Measurements from ENCODE around the gene DOK6. TPM values are rescaled to one million over a fixed set of nuclear protein-coding genes. Genes with fewer than 3 reads are reported as not detected.

DOK6 gene
- total and polyA plus RNA-seq, 9 of the 15 experiments (the other 6 are each of a cell fraction or from before 2014, with no cell fraction given) = not detected

DNA sequence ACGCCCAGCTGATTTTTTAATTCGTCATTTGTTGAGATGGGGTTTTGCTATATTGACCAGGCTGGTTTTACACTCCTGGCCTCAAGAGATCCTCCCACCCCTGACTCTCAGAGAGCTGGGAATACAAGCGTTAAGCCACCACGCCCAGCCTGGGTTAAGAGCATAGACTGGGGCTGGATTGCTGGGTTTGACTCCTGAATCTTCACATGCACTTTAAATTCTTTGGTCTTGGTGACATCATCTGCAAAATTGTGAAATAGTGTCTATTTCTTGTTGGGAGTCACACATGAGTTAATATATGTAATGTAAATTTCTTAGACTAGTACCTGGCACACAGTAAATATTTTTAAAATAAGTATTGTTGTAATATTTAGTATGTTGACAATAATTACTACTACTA lies 257.4 kb downstream of the DOK6 start:
- DNase-seq (ENCODE audit: extremely low read depth in 1 of 4, low spot score in 3 of 4) = no peak
- BruUV-seq (replicated peaks) = no TSS peak
- ChIA-PET CTCF (ENCODE audit: low intra/inter-chr PET ratio) (no interaction called here), POLR2A (interaction anchor here (1.9 kb wide), 1 partner anchor 16 kb away, joined by 4 read pairs; no protein-coding TSS in a partner anchor)
- no peaks in the 10 kb centered on the region for H3K4me1 ChIP-seq (replicated peaks in 1 of 2; ENCODE audit: control insufficient read depth in 2 of 2, insufficient read depth in 2 of 2, low read length in 2 of 2)
- in situ Hi-C loops (cut with MboI) (no loop called here), intact Hi-C loops (cut with micrococcal nuclease) (no loop called here)
- no peaks in the 10 kb centered on the region for H4K20me1 ChIP-seq (replicated peaks; ENCODE audit: control insufficient read depth, insufficient read depth, low read length)
- H2AFZ ChIP-seq (ENCODE audit: low read depth, low read length) = no peak overlapping the region
- H3K27me3 ChIP-seq (ENCODE audit: control insufficient read depth in 2 of 2, insufficient read depth in 2 of 2, low read length in 2 of 2) = no peaks in the 10 kb centered on the region
- H3K9me3 ChIP-seq (replicated peaks; ENCODE audit: control insufficient read depth, insufficient read depth, low read depth, low read length) = no peaks in the 10 kb centered on the region
- H3K4me2 ChIP-seq (ENCODE audit: insufficient read depth, low read length) = no peak overlapping the region
- H3K36me3 ChIP-seq (ENCODE audit: control insufficient read depth, insufficient read depth, low read length) = no peaks in the 10 kb centered on the region
- TF ChIP-seq, protein P1, sequence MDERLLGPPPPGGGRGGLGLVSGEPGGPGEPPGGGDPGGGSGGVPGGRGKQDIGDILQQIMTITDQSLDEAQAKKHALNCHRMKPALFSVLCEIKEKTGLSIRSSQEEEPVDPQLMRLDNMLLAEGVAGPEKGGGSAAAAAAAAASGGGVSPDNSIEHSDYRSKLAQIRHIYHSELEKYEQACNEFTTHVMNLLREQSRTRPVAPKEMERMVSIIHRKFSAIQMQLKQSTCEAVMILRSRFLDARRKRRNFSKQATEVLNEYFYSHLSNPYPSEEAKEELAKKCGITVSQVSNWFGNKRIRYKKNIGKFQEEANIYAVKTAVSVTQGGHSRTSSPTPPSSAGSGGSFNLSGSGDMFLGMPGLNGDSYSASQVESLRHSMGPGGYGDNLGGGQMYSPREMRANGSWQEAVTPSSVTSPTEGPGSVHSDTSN (CRISPR knock-in tag; IDR thresholded peaks at IDR 0.05; ENCODE audit: low read depth) = no peak
- TF ChIP-seq, protein P1 (tag; conservative IDR thresholded peaks at IDR 0.05; ENCODE audit: low read depth) = no peak
- TF ChIP-seq, protein P2, sequence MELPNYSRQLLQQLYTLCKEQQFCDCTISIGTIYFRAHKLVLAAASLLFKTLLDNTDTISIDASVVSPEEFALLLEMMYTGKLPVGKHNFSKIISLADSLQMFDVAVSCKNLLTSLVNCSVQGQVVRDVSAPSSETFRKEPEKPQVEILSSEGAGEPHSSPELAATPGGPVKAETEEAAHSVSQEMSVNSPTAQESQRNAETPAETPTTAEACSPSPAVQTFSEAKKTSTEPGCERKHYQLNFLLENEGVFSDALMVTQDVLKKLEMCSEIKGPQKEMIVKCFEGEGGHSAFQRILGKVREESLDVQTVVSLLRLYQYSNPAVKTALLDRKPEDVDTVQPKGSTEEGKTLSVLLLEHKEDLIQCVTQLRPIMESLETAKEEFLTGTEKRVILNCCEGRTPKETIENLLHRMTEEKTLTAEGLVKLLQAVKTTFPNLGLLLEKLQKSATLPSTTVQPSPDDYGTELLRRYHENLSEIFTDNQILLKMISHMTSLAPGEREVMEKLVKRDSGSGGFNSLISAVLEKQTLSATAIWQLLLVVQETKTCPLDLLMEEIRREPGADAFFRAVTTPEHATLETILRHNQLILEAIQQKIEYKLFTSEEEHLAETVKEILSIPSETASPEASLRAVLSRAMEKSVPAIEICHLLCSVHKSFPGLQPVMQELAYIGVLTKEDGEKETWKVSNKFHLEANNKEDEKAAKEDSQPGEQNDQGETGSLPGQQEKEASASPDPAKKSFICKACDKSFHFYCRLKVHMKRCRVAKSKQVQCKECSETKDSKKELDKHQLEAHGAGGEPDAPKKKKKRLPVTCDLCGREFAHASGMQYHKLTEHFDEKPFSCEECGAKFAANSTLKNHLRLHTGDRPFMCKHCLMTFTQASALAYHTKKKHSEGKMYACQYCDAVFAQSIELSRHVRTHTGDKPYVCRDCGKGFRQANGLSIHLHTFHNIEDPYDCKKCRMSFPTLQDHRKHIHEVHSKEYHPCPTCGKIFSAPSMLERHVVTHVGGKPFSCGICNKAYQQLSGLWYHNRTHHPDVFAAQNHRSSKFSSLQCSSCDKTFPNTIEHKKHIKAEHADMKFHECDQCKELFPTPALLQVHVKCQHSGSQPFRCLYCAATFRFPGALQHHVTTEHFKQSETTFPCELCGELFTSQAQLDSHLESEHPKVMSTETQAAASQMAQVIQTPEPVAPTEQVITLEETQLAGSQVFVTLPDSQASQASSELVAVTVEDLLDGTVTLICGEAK (IDR thresholded peaks at IDR 0.05) = no peak
- TF ChIP-seq, protein P2 (CRISPR knock-in tag; IDR thresholded peaks at IDR 0.05) = no peak
- H3K9ac ChIP-seq (ENCODE audit: insufficient read depth in 1 of 2, low read depth in 2 of 2, low read length in 2 of 2) = no peak overlapping the region
- H3K79me2 ChIP-seq (ENCODE audit: control insufficient read depth, insufficient read depth, low read length) = no peaks in the 10 kb centered on the region
- H3K9me1 ChIP-seq (ENCODE audit: control insufficient read depth, insufficient read depth, low read length) = no peaks in the 10 kb centered on the region
- H3K27ac ChIP-seq (ENCODE audit: extremely low read depth, low read depth, low read length) = no peak overlapping the region
- ATAC-seq = no peak
- 7% methylated on average over 4 of the region's 4 CpGs for WGBS (ENCODE audit: insufficient coverage, low coverage, missing lambda C conversion rate)
- no peak overlapping the region for H3K4me3 ChIP-seq
- FAIRE-seq = no peak
